GM20000 (cell line): ENCODE results near the gene SNHG17.
"Not testable (repeated sequence)": the region's sequence is repeated elsewhere in the genome, so short reads cannot be mapped to it uniquely, and the experiment has no call there.

Experiments
- DNase-seq: peaks from one replicate; pipeline ENCODE4 v3.0.0; 2012; ENCODE audit warnings: low spot score
- CTCF ChIP-seq: IDR thresholded peaks from 2 replicates; pipeline ENCODE4 v1.5.1; 2012; ENCODE audit warnings: mild to moderate bottlenecking, control low read depth; ENCODE audit errors: extremely low read depth, missing control alignments

The SNHG17 gene

DNA sequence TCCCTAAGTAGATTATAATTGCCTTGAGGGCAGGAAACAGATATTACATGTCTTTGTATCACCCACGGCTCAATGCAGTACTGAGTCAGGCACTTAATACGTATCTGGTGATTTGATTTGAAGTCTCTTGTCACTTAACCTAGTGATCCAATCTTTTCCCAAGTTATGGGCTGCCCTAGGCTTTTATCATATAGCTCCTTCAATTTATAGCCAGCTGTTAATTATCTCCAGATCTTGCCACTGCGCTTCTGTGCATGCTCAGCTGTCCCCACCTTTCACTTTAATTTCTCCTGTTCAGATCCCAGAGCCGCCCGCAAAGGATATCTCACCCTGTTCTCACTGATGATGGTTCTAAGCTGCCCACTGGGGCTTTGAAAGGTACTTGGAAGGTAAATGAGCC lies 41.9 kb downstream of the SNHG17 start:
- DNase-seq = no peak
- TF ChIP-seq CTCF = no peak

DNA sequence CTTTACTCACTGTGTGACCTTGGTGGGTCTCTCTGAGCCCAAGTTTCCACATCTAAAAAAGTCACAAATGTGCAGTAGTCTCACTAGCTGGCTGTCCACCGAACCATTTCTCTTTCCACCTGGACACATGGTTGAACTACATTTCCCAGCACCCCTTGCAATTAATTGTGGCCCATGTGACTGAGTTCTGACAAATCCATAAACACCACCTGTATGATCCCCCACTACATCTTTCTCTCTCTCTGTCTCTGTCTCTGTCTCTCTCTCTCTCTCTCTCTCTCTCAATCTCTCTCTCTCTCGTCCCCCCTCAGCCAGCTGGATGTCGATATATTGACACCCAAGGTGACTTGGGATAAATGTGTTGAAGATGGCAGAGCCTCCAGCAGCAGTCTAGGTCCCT lies 42.8 kb downstream of the SNHG17 start:
- TF ChIP-seq CTCF = no peak
- no peak for DNase-seq

- no peak for DNase-seq
- TF ChIP-seq CTCF = no peak
These were observed 47.2 kb downstream of the SNHG17 start for GRCh38 chr20:38387953-38388352.

DNA sequence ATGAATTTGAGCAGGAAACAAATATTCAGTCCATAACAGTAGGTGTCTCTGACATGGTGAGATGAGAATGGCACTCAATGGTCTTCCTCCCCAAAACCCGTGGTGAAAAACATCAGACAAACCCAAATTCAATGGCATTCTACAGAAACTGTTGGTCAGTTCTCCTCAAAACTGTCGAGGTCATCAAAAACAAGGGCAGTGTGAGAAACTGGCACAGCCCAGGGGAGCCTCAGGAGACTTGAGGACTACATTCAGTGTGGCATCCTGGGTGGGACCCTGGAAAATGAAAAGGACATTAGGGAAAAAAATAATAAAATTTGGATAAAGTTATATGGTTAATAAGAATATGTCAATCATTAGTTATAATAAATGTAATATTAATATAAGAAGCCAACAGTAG lies 48.3 kb downstream of the SNHG17 start:
- no peak for DNase-seq
- no peak for TF ChIP-seq CTCF

GRCh38 chr20:38386004-38386403 lies 49.1 kb downstream of the SNHG17 start:
- DNase-seq = no peak
- no peak for TF ChIP-seq CTCF

DNA sequence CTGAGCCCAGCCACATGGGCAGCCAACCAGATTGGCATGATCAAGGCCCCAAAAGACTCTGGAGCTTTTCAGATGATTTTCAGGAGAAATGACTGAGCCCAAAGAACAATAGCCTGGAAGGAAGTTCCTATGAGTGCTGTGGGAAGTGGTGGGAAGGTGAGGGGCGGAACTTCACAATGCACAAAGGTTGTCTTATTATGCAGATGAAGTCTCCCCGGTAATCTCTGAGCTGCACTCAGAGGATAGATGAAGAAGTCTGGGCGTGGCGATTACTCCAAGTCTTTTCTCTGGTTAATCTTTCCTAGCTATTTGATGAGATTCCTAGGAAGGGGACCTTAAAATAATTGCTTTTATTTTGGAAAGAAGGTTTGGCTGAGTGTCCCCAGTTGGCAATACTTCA lies 52.0 kb downstream of the SNHG17 start:
- TF ChIP-seq CTCF = no peak
- DNase-seq = no peak

- DNase-seq = not testable (repeated sequence)
These were observed 57.3 kb downstream of the SNHG17 start for GRCh38 chr20:38377838-38378237.

- no peak for DNase-seq
- no peak for TF ChIP-seq CTCF
These were observed 58.0 kb downstream of the SNHG17 start for GRCh38 chr20:38377039-38377685.
